ENCODE results near the gene MSMB.
A peak's percentile ranks its signal among the peaks of the same experiment; 100 is the strongest.

- TF ChIP-seq CTCF (conservative IDR thresholded peaks at IDR 0.05; ENCODE audit: low read length) (peak; percentile 90), EZH2phosphoT487 (IDR thresholded peaks at IDR 0.05; ENCODE audit: borderline replicate concordance, low read depth, low read length) (no peak)
These were observed 17.2 kb downstream of the MSMB start for GRCh38 chr10:46028584-46029460.
